ENCODE data around the gene MGAM2. TPM values are rescaled to one million over a fixed set of nuclear protein-coding genes. Genes with fewer than 3 reads are reported as not detected.

The MGAM2 gene
- total and polyA plus RNA-seq, 4 donors: 0.09 to 0.59 (median 0.11) TPM

DNA sequence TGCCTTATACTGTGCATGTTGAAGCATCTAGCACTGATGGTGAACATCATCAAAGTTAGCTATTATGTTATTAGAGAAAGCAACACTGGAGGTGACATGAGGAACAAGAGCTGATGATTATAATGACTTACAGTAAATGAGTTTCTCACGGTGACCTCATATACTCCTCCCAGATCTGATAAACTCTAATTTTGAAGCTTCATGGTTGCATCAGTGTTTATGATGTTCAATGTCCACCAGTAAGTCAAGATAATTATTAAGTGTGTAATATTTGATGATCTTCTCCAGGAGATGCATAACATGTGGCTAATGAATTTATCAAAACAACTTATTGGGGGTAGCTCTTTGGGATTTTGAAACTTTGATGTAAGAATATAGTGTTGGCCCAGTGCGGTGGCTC is 27.5 kb downstream of the MGAM2 start:
- no peaks in the 10 kb centered on the region for H3K27me3 ChIP-seq (ENCODE audit: control insufficient read depth in 4 of 4, insufficient read depth in 4 of 4, low read length in 3 of 4)
- no peak for DNase-seq (ENCODE audit: low spot score)
- no peak for TF ChIP-seq RAD21 (IDR thresholded peaks at IDR 0.05)
- TF ChIP-seq FOXA1 (IDR thresholded peaks at IDR 0.05): no peak
- TF ChIP-seq TAF1 (conservative IDR thresholded peaks at IDR 0.05): no peak
- TF ChIP-seq HNF4G (IDR thresholded peaks at IDR 0.05): no peak
- no peak for TF ChIP-seq EGR1 (IDR thresholded peaks at IDR 0.05; ENCODE audit: low read depth in 2 of 2)
- no peak for TF ChIP-seq ATF3 (IDR thresholded peaks at IDR 0.05)
- no peak for TF ChIP-seq GABPA (IDR thresholded peaks at IDR 0.05 in 1 of 2, conservative IDR thresholded peaks at IDR 0.05 in 1 of 2)
- TF ChIP-seq NR2F2 (IDR thresholded peaks at IDR 0.05): no peak
- no peaks in the 10 kb centered on the region for H3K36me3 ChIP-seq (ENCODE audit: control insufficient read depth in 4 of 4, insufficient read depth in 3 of 4, low read depth in 1 of 4, low read length in 3 of 4)
- no peak overlapping the region for H3K4me3 ChIP-seq (ENCODE audit: low read depth in 1 of 3, low read length in 3 of 3)
- peaks cover 1 to 27% (median 22%) of the 10 kb centered on the region in 4 donors for H3K4me1 ChIP-seq (ENCODE audit: control insufficient read depth in 4 of 4, insufficient read depth in 4 of 4, low read length in 3 of 4)
- no peak overlapping the region for H3K9ac ChIP-seq (ENCODE audit: low read depth in 1 of 2, low read length in 2 of 2)
- WGBS: 73% methylated on average over 2 of the region's 2 CpGs
- H3K9me3 ChIP-seq (ENCODE audit: control insufficient read depth in 4 of 4, low read length in 3 of 4): no peaks in the 10 kb centered on the region
- H3K27ac ChIP-seq (ENCODE audit: low read depth in 1 of 2, low read length in 2 of 2): no peak overlapping the region

DNA sequence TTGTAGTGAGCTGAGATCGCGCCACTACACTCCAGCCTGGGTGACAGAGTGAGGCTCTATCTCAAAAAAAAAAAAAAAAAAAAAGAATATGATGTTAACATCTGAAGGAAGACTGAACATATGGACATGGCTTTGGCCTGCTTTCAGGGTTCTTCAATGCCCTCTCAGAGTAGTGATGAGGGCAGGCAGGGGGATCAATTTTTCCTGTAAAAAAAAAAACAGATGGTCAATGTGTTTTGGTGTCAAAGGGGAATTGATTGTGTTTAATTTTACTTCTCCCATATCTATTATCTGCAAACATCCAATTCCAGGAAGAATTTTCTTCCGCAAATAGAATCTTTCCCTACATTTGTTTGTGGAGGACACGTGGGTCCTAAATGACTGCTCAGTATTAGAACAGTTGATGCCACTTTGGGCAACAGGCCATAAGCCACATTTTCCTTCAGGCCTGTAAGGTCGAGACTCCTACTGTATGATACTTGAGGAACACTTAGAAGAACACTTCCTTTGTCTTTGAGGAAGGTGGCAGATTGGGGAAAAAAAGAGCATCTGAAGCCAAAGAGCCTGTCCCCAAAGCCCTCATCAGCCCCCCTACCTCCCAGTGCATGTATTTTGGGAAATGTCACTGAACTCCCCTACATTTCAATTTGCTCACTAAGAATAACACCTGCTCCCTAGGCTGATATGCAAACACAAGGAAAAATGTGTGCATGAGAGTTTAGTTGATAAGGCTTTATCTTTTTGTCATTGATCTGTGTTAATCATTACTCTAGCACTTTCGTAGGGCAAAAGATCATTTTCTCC is 28.3 kb downstream of the MGAM2 start:
- 46% methylated on average over 6 of the region's 6 CpGs for WGBS
- Histone ChIP-seq H3K36me3 (ENCODE audit: control insufficient read depth in 4 of 4, insufficient read depth in 3 of 4, low read depth in 1 of 4, low read length in 3 of 4) (no peaks in the 10 kb centered on the region), H3K9ac (ENCODE audit: low read depth in 1 of 2, low read length in 2 of 2) (no peak overlapping the region), H3K27me3 (ENCODE audit: control insufficient read depth in 4 of 4, insufficient read depth in 4 of 4, low read length in 3 of 4) (no peaks in the 10 kb centered on the region), H3K9me3 (ENCODE audit: control insufficient read depth in 4 of 4, low read length in 3 of 4) (no peaks in the 10 kb centered on the region), H3K4me3 (ENCODE audit: low read depth in 1 of 3, low read length in 3 of 3) (no peak overlapping the region), H3K4me1 (ENCODE audit: control insufficient read depth in 4 of 4, insufficient read depth in 4 of 4, low read length in 3 of 4) (peaks cover 1 to 26% (median 22%) of the 10 kb centered on the region in 4 donors), H3K27ac (ENCODE audit: low read depth in 1 of 2, low read length in 2 of 2) (no peak overlapping the region)
- DNase-seq (ENCODE audit: low spot score): no peak
- TF ChIP-seq HNF4A (conservative IDR thresholded peaks at IDR 0.05): peak; percentile 31 to 40
- TF ChIP-seq NR2F2 (IDR thresholded peaks at IDR 0.05): no peak
- TF ChIP-seq HNF4G (IDR thresholded peaks at IDR 0.05): no peak
- no peak for TF ChIP-seq ATF3 (IDR thresholded peaks at IDR 0.05)
- peak in 1 of 2 donors; percentile 16 for TF ChIP-seq JUND (IDR thresholded peaks at IDR 0.05)
- no peak for TF ChIP-seq TAF1 (conservative IDR thresholded peaks at IDR 0.05)
- TF ChIP-seq, protein P1, sequence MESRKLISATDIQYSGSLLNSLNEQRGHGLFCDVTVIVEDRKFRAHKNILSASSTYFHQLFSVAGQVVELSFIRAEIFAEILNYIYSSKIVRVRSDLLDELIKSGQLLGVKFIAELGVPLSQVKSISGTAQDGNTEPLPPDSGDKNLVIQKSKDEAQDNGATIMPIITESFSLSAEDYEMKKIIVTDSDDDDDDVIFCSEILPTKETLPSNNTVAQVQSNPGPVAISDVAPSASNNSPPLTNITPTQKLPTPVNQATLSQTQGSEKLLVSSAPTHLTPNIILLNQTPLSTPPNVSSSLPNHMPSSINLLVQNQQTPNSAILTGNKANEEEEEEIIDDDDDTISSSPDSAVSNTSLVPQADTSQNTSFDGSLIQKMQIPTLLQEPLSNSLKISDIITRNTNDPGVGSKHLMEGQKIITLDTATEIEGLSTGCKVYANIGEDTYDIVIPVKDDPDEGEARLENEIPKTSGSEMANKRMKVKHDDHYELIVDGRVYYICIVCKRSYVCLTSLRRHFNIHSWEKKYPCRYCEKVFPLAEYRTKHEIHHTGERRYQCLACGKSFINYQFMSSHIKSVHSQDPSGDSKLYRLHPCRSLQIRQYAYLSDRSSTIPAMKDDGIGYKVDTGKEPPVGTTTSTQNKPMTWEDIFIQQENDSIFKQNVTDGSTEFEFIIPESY (IDR thresholded peaks at IDR 0.05): peak; percentile 4
- peak; percentile 62 for TF ChIP-seq MAX (IDR thresholded peaks at IDR 0.05)
- TF ChIP-seq, protein P2, sequence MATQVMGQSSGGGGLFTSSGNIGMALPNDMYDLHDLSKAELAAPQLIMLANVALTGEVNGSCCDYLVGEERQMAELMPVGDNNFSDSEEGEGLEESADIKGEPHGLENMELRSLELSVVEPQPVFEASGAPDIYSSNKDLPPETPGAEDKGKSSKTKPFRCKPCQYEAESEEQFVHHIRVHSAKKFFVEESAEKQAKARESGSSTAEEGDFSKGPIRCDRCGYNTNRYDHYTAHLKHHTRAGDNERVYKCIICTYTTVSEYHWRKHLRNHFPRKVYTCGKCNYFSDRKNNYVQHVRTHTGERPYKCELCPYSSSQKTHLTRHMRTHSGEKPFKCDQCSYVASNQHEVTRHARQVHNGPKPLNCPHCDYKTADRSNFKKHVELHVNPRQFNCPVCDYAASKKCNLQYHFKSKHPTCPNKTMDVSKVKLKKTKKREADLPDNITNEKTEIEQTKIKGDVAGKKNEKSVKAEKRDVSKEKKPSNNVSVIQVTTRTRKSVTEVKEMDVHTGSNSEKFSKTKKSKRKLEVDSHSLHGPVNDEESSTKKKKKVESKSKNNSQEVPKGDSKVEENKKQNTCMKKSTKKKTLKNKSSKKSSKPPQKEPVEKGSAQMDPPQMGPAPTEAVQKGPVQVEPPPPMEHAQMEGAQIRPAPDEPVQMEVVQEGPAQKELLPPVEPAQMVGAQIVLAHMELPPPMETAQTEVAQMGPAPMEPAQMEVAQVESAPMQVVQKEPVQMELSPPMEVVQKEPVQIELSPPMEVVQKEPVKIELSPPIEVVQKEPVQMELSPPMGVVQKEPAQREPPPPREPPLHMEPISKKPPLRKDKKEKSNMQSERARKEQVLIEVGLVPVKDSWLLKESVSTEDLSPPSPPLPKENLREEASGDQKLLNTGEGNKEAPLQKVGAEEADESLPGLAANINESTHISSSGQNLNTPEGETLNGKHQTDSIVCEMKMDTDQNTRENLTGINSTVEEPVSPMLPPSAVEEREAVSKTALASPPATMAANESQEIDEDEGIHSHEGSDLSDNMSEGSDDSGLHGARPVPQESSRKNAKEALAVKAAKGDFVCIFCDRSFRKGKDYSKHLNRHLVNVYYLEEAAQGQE (IDR thresholded peaks at IDR 0.05): no peak
- TF ChIP-seq SP1 (IDR thresholded peaks at IDR 0.05): peak; percentile 78
- TF ChIP-seq GABPA (IDR thresholded peaks at IDR 0.05 in 1 of 2, conservative IDR thresholded peaks at IDR 0.05 in 1 of 2): peak in 1 of 2 donors; percentile 13
- no peak for TF ChIP-seq CTCF (IDR thresholded peaks at IDR 0.05; ENCODE audit: low read depth, low read length, missing input control)
- peak; percentile 49 to 64 for TF ChIP-seq RXRA (IDR thresholded peaks at IDR 0.05)
- TF ChIP-seq RAD21 (IDR thresholded peaks at IDR 0.05): no peak
- TF ChIP-seq EGR1 (IDR thresholded peaks at IDR 0.05; ENCODE audit: low read depth in 2 of 2): no peak
- no peak for TF ChIP-seq FOXA1 (IDR thresholded peaks at IDR 0.05)
- no peak for TF ChIP-seq FOXA2 (IDR thresholded peaks at IDR 0.05)
- peak; percentile 17 for TF ChIP-seq YY1 (IDR thresholded peaks at IDR 0.05)

Data from liver (tissue), 9 donors.